SH-SY5Y (cell line): ENCODE data around the gene TBC1D24.

Experiments
- GATA2 ChIP-seq: IDR thresholded peaks from 2 replicates; pipeline ENCODE4 v1.6.1; 2011; ENCODE audit warnings: mild to moderate bottlenecking, low read depth, low read length
- GATA3 ChIP-seq: IDR thresholded peaks from 2 replicates; pipeline ENCODE4 v1.6.1; 2011; ENCODE audit warnings: low read depth, mild to moderate bottlenecking, low read length, moderate library complexity

DNA sequence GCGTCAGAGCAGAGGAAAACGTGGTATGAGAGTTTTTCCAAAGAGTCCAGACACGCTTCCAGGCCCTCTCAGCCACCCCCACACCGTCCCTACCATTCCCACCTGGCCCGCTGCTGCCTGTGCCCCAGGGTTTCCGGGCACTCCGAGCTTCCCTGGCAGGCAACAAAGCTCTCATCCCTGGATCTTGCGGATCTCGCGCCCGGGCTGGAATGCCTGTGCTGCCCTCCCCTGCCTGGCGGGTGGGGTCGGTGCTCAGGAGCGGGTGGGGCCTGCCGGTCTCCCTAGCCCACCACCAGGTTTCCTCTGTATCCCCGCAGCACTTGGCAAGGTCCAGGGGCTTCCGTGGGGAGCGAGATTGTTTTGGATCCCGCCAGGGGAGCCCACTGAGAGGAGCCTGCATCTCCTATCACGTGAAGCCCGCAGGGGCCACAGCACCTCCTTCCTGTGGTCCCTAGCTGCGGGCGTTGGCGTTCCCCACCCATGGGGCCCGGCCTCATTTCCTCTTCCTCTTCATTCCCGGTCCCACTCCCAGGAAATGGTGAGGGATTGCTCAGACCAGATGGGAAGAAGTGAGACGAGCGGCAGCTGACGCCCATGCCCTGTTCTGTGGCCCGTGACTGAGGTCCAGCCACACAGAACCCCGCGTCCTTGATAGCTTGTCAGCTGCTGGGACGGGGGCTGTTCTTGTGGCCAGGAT lies 11.0 kb downstream of the TBC1D24 start:
- TF ChIP-seq GATA2, result no peak
- no peak for TF ChIP-seq GATA3
